HepG2 (cell line): ENCODE measurements around the gene KCNJ13. TPM values are rescaled to one million over a fixed set of nuclear protein-coding genes. Genes with fewer than 3 reads are reported as not detected.

ENCODE experiments used
- ATAC-seq: fragments of 200-7000 bp; cut with Tn5 transposase; 3 replicates; pipeline ENCODE4 v1.9.1; 2020; ENCODE audit warnings: mild to moderate bottlenecking, moderate library complexity
- BruUV-seq: library from RNA; stranded (reverse); fragments of 400-500 nt; replicated peaks from 2 replicates; lab custom pipeline; 2021; lab: Mats Ljungman, UMichigan
- CTCF ChIA-PET: fragments of 300-600 bp; formaldehyde crosslinking; extraction: SDS; loops from one replicate; lab custom pipeline; 2021; ENCODE audit warnings: low total read pairs, inconsistent platforms, low intra/inter-chr PET ratio; lab: Yijun Ruan, JAX
- POLR2A ChIA-PET: fragments of 350-600 bp; sonication (Branson Sonifier 250); formaldehyde crosslinking; loops from one replicate; lab custom pipeline; 2020; ENCODE audit warnings: antibody characterized with exemption, inconsistent platforms; lab: Yijun Ruan, JAX
- DNase-seq: peaks from one replicate; pipeline ENCODE4 v3.0.0-alpha.2; 2015; ENCODE audit warnings: low spot score
- FAIRE-seq: peaks from 3 replicates; lab custom pipeline; 2011; peaks lifted over from hg19 to GRCh38; lab: Jason Lieb, UNC
- H2AFZ ChIP-seq: one replicate; pipeline ENCODE4 v1.6.1; 2011; ENCODE audit warnings: low read length, inconsistent platforms
- H3K27ac ChIP-seq: fragments of 300-600 bp; 3 replicates; pipeline ENCODE4 v1.8.0; 2011; ENCODE audit warnings: mixed run types, mild to moderate bottlenecking, mixed read lengths, low read length, inconsistent platforms; ENCODE audit not compliant: insufficient read depth; ENCODE audit errors: extremely low read length
- H3K27me3 ChIP-seq, 2 experiments: fragments of 200-600 bp in 1 of 2; 2 replicates in 1 of 2; 3 replicates in 1 of 2; pipeline versions ENCODE4 v1.6.0 to v1.8.0; 2011; ENCODE audit warnings: low read length in 2 of 2, mild to moderate bottlenecking in 2 of 2, moderate library complexity in 2 of 2, inconsistent platforms in 1 of 2; ENCODE audit not compliant: insufficient read depth in 2 of 2, control insufficient read depth in 1 of 2
- H3K36me3 ChIP-seq, 2 experiments: fragments of 200-600 bp in 1 of 2; replicated peaks in 1 of 2; 2 replicates in 1 of 2; 3 replicates in 1 of 2; pipeline versions ENCODE4 v1.5.1 to v1.8.0; 2011; ENCODE audit warnings: low read length in 2 of 2, inconsistent platforms in 1 of 2; ENCODE audit not compliant: insufficient read depth in 2 of 2, control insufficient read depth in 1 of 2
- H3K4me1 ChIP-seq: 2 replicates; pipeline ENCODE4 v1.5.1; 2012; ENCODE audit warnings: low read length, inconsistent platforms; ENCODE audit not compliant: insufficient read depth
- H3K4me2 ChIP-seq: 2 replicates; pipeline ENCODE4 v1.6.0; 2011; ENCODE audit warnings: low read depth, low read length, inconsistent platforms
- H3K4me3 ChIP-seq, 3 experiments: fragments of 200-600 bp in 1 of 3; sonication (generic), shearing (Covaris generic) in 1 of 3; replicated peaks in 1 of 3; 2 replicates each; pipeline ENCODE4 v1.5.1; 2011 to 2016; ENCODE audit warnings: low read length in 3 of 3, inconsistent platforms in 2 of 3, low read depth in 2 of 3, mild to moderate bottlenecking in 2 of 3, control low read depth in 1 of 3, mixed read lengths in 1 of 3; ENCODE audit not compliant: insufficient read depth in 1 of 3
- H3K79me2 ChIP-seq: one replicate; pipeline ENCODE4 v1.6.1; 2011; ENCODE audit warnings: low read length, inconsistent platforms; ENCODE audit not compliant: insufficient read depth
- H3K9ac ChIP-seq: 2 replicates; pipeline ENCODE4 v1.6.0; 2011; ENCODE audit warnings: mild to moderate bottlenecking, low read depth, low read length, inconsistent platforms; ENCODE audit not compliant: insufficient read depth
- H3K9me3 ChIP-seq: 2 replicates; pipeline ENCODE4 v1.5.1; 2012; ENCODE audit warnings: mild to moderate bottlenecking, low read length
- H4K20me1 ChIP-seq: 2 replicates; pipeline ENCODE4 v1.6.0; 2011; ENCODE audit warnings: inconsistent platforms, mild to moderate bottlenecking, low read length, moderate library complexity; ENCODE audit not compliant: insufficient read depth
- BORCS8-MEF2B ChIP-seq: sonication (generic); formaldehyde crosslinking; IDR thresholded peaks from 2 replicates; pipeline ENCODE4 v1.8.0; 2022; ENCODE audit warnings: mild to moderate bottlenecking, missing genetic modification reagents
- GABPB1 ChIP-seq: IDR thresholded peaks from 2 replicates; pipeline ENCODE4 v1.6.1; 2016; ENCODE audit warnings: mild to moderate bottlenecking, missing genetic modification reagents, moderate library complexity, missing compliant biosample characterization
- KMT2A ChIP-seq: sonication (generic); formaldehyde crosslinking; IDR thresholded peaks from 2 replicates; pipeline ENCODE4 v1.4.0; 2020; ENCODE audit warnings: missing genetic modification reagents
- NFYB ChIP-seq: sonication (generic); formaldehyde crosslinking; IDR thresholded peaks from 2 replicates; pipeline ENCODE4 v1.4.0; 2020; ENCODE audit warnings: missing genetic modification reagents
- TEF ChIP-seq: sonication (generic); formaldehyde crosslinking; IDR thresholded peaks from 2 replicates; pipeline ENCODE4 v1.5.0; 2020; ENCODE audit warnings: missing genetic modification reagents
- ZBTB33 ChIP-seq: sonication (generic); formaldehyde crosslinking; IDR thresholded peaks from 2 replicates; pipeline ENCODE4 v1.4.0; 2020; ENCODE audit warnings: missing genetic modification reagents
- ZBTB44 ChIP-seq: sonication (generic); formaldehyde crosslinking; IDR thresholded peaks from 2 replicates; pipeline ENCODE4 v1.4.0; 2020; ENCODE audit warnings: missing genetic modification reagents
- ZNF160 ChIP-seq: sonication (generic); formaldehyde crosslinking; IDR thresholded peaks from 2 replicates; pipeline ENCODE4 v1.8.0; 2022; ENCODE audit warnings: mild to moderate bottlenecking, inconsistent platforms, missing genetic modification reagents
- ZNF281 ChIP-seq: sonication (generic); formaldehyde crosslinking; IDR thresholded peaks from 2 replicates; pipeline ENCODE4 v1.4.0; 2020; ENCODE audit warnings: missing genetic modification reagents, borderline replicate concordance
- ZNF552 ChIP-seq: sonication (generic); formaldehyde crosslinking; IDR thresholded peaks from 2 replicates; pipeline ENCODE4 v1.9.0; 2022; ENCODE audit warnings: missing genetic modification reagents, mild to moderate bottlenecking, borderline replicate concordance
- ZNF720 ChIP-seq: sonication (generic); formaldehyde crosslinking; IDR thresholded peaks from 2 replicates; pipeline ENCODE4 v1.4.0; 2020; ENCODE audit warnings: missing genetic modification reagents
- WGBS: methylation state at CpG from one replicate; pipeline ENCODE4 v1.1.6; 2017; ENCODE audit warnings: low lambda C conversion rate; 5-methylcytosine and 5-hydroxymethylcytosine counted together
- in situ Hi-C: cut with HindIII; loops from 2 replicates; pipeline ENCODE4 v1.10.0; 2017; ENCODE audit warnings: low pct_unique_long_range_greater_than_20kb; ENCODE audit not compliant: extremely low pct_ligation_motif_present
- intact Hi-C: fragments of 100-400 bp; cut with micrococcal nuclease; formaldehyde crosslinking; loops from one replicate; pipeline ENCODE4 v1.10.0; 2022; ENCODE audit not compliant: unreplicated experiment
- polyA plus RNA-seq, 8 experiments: library from polyadenylated mRNA; depleted of rRNA in 3 of 8; stranded (reverse) in 7 of 8; unstranded in 1 of 8; fragments of >200 nt; fragmentation: Illumina TruSeq in 4 of 8; extraction: Trizol in 4 of 8; gene quantifications; 2 replicates each; pipeline versions ENCODE4 v1.2.1 to v1.2.3, GENCODE V29; 2011 to 2016; ENCODE audit warnings: low read depth in 4 of 8, missing spikeins in 1 of 8, mixed read lengths in 1 of 8; ENCODE audit not compliant: insufficient read depth in 1 of 8
- total RNA-seq, 5 experiments: library from RNA; depleted of rRNA; stranded (reverse); fragments of >200 nt; fragmentation: Illumina TruSeq; extraction: Trizol; gene quantifications; 2 replicates each; pipeline ENCODE4 v1.2.3, GENCODE V29; 2016; ENCODE audit warnings: low read depth in 1 of 5

The KCNJ13 gene
- total and polyA plus RNA-seq, 2 of the 13 experiments (the other 11 are each of a cell fraction or from before 2014, with no cell fraction given), result not detected

GRCh38 chr2:232815569-232815968, 39.2 kb upstream of the KCNJ13 start:
- DNase-seq, result no peak
- ATAC-seq, result no peak
- no peak for FAIRE-seq
- Histone ChIP-seq H3K27me3 (no peaks in the 10 kb centered on the region), H3K9ac (no peak overlapping the region), H3K4me2 (no peak overlapping the region), H3K27ac (no peak overlapping the region), H3K4me3 (no peak overlapping the region), H3K36me3 (peaks cover 26 to 88% of the 10 kb centered on the region in 2 experiments), H4K20me1 (no peaks in the 10 kb centered on the region), H3K4me1 (no peaks in the 10 kb centered on the region), H2AFZ (no peak overlapping the region), H3K9me3 (no peaks in the 10 kb centered on the region), H3K79me2 (no peaks in the 10 kb centered on the region)
- BruUV-seq, result no TSS peak
- TF ChIP-seq ZNF160 (CRISPR knock-in tag) (no peak), GABPB1 (no peak), ZNF720 (CRISPR knock-in tag) (no peak)
- ChIA-PET POLR2A (no interaction called here), CTCF (no interaction called here)
- intact Hi-C loops (no loop called here), in situ Hi-C loops (no loop called here)
- 88% methylated on average over 3 of the region's 3 CpGs for WGBS

GRCh38 chr2:232810444-232810843, 34.1 kb upstream of the KCNJ13 start:
- ChIA-PET CTCF (no interaction called here), POLR2A (no interaction called here)
- Histone ChIP-seq H3K36me3 (peaks cover 30 to 88% of the 10 kb centered on the region in 2 experiments), H3K4me1 (no peaks in the 10 kb centered on the region), H3K9me3 (no peaks in the 10 kb centered on the region), H3K27me3 (no peaks in the 10 kb centered on the region), H3K79me2 (no peaks in the 10 kb centered on the region), H2AFZ (no peak overlapping the region), H3K9ac (no peak overlapping the region), H4K20me1 (no peaks in the 10 kb centered on the region; the same call in 1 of the 2 replicates), H3K4me2 (no peak overlapping the region), H3K4me3 (no peak overlapping the region), H3K27ac (no peak overlapping the region)
- intact Hi-C loops (no loop called here), in situ Hi-C loops (no loop called here)
- ATAC-seq (no peak), FAIRE-seq (no peak), DNase-seq (no peak)
- WGBS, result 95% methylated on average over 1 of the region's 1 CpG
- BruUV-seq, result no TSS peak
- TF ChIP-seq KMT2A (CRISPR knock-in tag) (no peak), ZNF552 (no peak), ZBTB44 (CRISPR knock-in tag) (no peak), ZNF281 (CRISPR knock-in tag) (no peak), ZBTB33 (CRISPR knock-in tag) (no peak), TEF (CRISPR knock-in tag) (no peak), BORCS8-MEF2B (no peak), NFYB (CRISPR knock-in tag) (no peak)
